Measurements from ENCODE around the gene ELP4. TPM values are rescaled to one million over a fixed set of nuclear protein-coding genes. Genes with fewer than 3 reads are reported as not detected.
A peak's percentile ranks its signal among the peaks of the same experiment; 100 is the strongest.

The ELP4 gene
- total and polyA plus RNA-seq, 9 of the 15 experiments (the other 6 are each of a cell fraction or from before 2014, with no cell fraction given): 24.1 to 60.3 (median 38.7) TPM

GRCh38 chr11:31809857-31810778 lies 300.6 kb downstream of the ELP4 start (continued):
- TF ChIP-seq MAX (CRISPR knock-in tag; IDR thresholded peaks at IDR 0.05): peak; percentile 34; the same call in 1 of the 2 replicates
- TF ChIP-seq TCF3 (CRISPR knock-in tag; IDR thresholded peaks at IDR 0.05): no peak
- no peak for TF ChIP-seq NFIC (IDR thresholded peaks at IDR 0.05)
- TF ChIP-seq SRSF1 (IDR thresholded peaks at IDR 0.05; ENCODE audit: low read depth, low read length): no peak
- no peak for TF ChIP-seq ZNF785 (CRISPR knock-in tag; IDR thresholded peaks at IDR 0.05)
- TF ChIP-seq MXI1 (IDR thresholded peaks at IDR 0.05; ENCODE audit: low read depth, low read length): no peak
- no peak for TF ChIP-seq ETS1 (conservative IDR thresholded peaks at IDR 0.05; ENCODE audit: control insufficient read depth, low read depth, low read length)
- TF ChIP-seq UBTF (IDR thresholded peaks at IDR 0.05; ENCODE audit: borderline replicate concordance in 1 of 2, low read depth in 2 of 2, low read length in 2 of 2): peak; percentile 77 to 93; a peak in 3 of 4 replicates
- no peak for TF ChIP-seq ZNF175 (CRISPR knock-in tag; IDR thresholded peaks at IDR 0.05; ENCODE audit: low read depth)
- TF ChIP-seq RBM14 (IDR thresholded peaks at IDR 0.05; ENCODE audit: borderline replicate concordance, insufficient read depth, low read depth, low read length): no peak; the same call in 1 of the 2 replicates
- no peak for TF ChIP-seq BRF1 (IDR thresholded peaks at IDR 0.05; ENCODE audit: borderline replicate concordance, extremely low read depth, insufficient read length)
- TF ChIP-seq CREB3L1 (IDR thresholded peaks at IDR 0.05; ENCODE audit: borderline replicate concordance, low read depth): no peak
- no peak for TF ChIP-seq USF2 (CRISPR knock-in tag; IDR thresholded peaks at IDR 0.05)
- TF ChIP-seq NR1H2 (CRISPR knock-in tag; IDR thresholded peaks at IDR 0.05): no peak
- no peak for TF ChIP-seq C11orf30 (IDR thresholded peaks at IDR 0.05; ENCODE audit: low read depth)
- no peak for TF ChIP-seq IFI16 (CRISPR knock-in tag; IDR thresholded peaks at IDR 0.05)
- no peak for TF ChIP-seq ZNF639 (CRISPR knock-in tag; conservative IDR thresholded peaks at IDR 0.05 in 1 of 2, IDR thresholded peaks at IDR 0.05 in 1 of 2)

All from K562 (cell line).